ENCODE measurements around the gene SCAMP4.
"Not testable (repeated sequence)": the region's sequence is repeated elsewhere in the genome, so short reads cannot be mapped to it uniquely, and the experiment has no call there.

Gene SCAMP4

GRCh38 chr19:1866693-1867348, 38.4 kb upstream of the SCAMP4 start:
- DNase-seq, result no peak
- no peak for ATAC-seq

DNA sequence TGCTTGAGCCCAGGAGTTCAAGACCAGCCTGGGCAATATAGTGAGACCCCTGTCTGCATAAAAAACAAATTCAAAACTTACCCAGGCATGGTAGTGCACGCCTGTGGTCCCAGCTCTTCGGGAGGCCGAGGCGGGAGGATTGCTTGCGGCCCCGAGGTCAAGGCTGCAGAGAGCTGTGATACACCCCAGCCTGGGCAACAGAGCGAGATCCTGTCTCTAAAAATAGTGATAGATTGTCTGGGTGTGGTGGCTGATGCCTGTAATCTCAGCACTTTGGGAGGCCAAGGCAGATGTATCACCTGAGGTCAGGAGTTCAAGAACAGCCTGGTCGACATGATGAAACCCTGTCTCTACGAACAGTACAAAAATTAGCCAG, 37.9 kb upstream of the SCAMP4 start:
- ATAC-seq (no peak), DNase-seq (no peak)

GRCh38 chr19:1868971-1869370, 36.2 kb upstream of the SCAMP4 start:
- no peak for ATAC-seq
- DNase-seq, result no peak

DNA sequence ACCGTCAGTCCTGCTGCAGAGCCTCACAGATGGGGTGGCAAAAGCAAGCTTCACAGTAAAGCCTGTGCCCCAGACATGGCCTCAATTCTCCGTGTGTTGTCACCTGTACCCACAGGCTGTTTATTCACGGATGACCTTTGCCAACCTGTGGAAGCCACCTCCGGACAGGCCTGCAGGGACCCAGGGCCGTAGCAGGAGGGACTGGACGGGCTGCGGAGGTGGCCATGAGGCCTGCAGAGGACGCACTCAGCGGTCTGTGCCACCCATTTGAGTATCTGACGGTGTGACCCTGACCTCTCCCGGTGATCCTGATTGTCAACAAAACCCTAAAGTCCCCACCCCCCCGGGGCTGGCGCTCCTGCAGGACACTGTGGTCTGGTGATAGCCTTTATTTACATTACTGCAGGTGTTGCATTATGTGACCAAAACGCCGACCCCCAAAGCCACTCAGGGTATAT, 34.0 kb upstream of the SCAMP4 start:
- DNase-seq (no peak), ATAC-seq (no peak)

DNA sequence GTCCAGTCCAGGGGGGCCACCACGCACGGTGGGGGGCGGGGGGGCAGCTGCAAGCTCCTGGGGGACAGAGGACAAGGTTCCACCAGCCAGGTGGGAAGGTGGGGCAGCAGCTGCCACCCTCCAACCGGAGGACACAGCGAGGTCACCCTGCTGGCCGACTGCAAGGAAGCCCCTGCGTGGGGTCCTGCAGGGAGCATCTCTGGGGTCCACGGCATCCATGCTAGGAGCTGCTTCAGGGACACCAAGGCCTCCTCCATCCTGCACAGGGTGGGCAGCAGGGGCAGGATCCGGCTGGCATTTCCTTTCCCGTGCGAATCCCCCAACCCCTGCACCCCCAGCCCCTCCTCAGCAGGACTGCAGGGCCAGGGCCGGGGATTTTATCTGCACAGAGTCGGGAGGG, 33.6 kb upstream of the SCAMP4 start:
- ATAC-seq (no peak), DNase-seq (no peak)

DNA sequence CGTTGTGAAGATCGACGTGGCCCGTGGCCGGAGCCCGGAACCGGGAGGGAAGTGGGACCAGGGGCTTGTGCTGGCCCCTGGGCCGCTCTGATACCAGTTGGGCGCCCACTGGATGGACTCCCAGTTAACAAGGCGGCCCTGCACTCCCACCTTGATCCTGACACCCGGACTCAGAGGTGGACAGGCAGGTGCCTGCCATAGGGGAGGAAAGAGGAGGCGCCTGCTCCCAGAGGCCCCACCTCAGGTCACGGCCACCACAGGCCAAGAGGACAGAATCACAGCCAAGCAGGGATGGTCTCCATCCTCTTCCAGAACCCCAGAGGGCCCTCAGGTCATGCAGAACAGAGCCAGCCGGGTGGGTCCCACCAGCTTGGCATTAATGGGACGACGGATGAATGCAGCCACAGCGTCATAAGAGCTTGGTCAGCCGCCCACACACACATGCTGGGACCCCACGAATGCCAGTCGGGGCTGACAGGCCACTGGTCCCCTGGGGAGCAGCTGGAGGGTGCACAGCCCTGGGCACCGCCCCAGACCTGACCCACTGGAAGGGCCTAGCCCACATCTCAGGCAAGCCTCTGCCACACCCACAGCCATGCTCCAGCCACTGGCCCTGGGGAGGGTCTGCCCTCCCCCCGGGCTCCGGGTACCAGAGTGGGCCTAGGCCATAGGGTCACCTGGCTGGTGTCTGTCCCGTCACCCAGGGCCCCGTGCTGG, 32.2 kb upstream of the SCAMP4 start:
- DNase-seq (no peak), ATAC-seq (no peak)

DNA sequence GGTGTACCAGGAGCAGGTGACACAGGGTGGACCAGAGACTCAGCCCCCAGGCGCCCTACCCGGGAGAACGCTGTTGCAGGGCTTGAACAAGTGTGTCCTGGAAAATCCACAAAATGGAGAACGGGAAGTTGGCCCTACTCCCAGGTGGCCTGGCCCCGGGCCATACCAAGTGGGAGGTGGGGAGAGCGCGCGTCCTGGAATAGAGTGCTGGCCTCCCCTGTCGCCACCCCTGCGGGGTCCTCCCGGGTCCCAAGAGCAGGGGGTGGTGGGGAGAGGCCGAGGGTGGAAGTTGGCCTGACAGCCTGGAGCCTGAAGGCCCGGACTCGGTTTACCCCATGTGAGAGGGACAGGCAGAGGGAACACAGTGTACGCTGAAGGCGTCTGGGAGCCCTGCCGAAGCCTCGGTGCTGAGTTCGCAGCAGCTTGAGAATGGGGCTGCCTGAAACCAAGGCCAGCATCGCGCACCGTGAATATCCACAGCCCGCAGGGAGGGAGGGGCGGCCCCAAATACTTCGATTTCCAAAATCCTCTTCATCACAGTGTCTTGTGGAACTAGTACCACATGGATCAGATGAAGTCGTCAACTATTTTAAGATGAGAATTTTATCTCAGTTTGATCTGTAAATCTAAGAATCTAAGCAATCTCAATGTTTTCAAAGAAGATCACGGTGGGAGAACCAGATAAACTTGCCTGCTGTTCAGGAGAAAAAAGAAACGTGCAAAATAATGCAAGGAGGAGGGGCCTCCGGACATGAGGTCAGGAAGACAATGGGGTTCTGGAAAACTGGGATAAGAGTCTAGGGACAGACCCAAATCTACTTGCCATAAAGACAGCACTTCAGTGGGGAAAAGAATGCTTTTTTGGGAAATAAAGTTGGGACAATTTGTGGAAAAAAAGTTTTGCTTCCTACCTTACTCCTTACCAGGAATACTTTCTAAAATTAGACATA, 31.4 kb upstream of the SCAMP4 start:
- DNase-seq (no peak), ATAC-seq (no peak)

DNA sequence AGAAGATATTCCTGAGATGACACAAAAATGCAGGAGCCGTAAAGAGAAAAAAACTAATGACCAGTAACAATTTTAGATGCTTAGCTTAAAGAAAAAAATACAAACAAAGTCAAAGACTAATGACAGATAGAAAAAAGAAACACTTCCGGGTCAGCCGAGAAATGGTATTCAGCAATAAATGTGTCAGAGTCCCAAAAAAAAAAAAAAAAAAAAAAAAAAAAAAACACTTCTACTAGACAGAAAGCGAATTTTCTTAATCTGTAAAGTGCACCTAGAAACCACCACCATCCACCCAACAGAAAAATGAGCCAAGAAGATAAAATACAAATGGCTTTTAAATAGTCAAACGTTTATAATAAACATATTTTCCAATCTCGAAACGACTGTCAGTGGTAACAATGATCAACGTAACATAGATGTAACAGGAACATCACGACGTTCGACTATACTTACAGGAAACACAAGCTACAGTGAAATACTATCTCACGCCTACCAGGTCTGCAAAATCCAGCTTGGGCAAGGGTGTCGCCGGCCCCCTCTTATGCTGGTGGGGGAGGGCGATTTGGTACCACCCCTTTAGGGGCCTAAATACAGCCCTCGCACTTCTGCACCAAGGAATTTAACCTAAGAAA, 30.5 kb upstream of the SCAMP4 start:
- DNase-seq, result peak; percentile 25
- peak; percentile 17 for ATAC-seq

DNA sequence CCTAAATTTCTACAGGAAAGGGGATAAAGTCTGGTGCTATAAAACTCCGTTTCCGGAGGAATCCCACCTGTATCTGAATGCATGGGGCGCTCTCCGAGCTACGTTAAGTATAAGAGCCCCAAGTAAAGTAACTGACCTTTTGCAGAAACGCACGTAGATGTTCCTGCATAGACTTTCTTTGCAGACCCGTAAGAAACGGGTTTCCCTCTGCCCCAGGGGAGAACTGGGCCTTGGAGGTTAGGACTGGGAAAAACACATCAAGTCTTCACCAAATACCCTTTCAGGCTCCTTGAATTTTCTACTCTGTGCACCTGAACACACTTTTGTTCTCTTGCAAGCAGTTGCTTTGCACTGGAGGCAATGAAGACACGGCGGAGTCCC, 29.9 kb upstream of the SCAMP4 start:
- DNase-seq, ATAC-seq: not testable (repeated sequence)

DNA sequence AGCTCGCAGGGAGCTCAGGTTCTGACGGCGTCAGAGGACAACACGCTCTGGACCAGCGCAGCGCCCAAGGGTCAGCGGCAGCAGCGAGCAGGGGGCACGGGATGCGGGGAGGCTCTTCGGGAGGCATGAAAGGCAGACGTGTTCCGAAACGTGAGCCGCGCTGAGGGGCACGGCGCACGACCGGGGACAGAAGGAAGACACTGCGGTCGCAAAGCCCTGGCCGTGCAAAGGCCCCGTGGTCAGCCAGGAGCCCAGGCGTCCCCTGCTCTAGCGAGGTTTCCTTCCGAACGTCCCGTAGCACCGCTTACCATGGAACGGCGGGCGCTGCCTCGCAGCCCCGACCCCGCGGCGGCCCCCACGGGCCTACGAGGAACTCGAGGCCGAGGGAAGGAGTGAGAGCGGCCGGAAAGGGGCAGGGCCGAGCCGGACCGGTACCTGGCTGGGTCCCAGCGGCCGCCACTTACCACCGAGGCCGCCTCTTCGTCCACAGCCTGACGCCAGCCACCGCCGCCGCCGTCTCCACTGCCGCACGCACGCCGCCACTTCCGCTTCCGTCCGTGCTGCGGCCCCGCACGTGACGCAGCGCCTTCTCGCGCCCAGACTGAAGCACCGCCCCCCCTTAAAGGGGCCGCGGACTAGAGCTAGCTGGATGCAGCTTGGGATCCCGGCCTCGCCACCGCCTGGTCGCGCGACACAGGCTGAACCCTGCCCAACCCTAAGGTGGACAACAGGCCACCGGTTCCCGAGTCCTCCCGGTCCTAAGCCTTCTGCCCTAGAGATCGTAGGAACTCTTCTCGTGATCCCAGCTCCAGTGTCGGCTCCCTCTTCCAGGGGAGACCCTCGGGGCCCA, 29.3 kb upstream of the SCAMP4 start:
- ATAC-seq (peak; percentile 93), DNase-seq (peak; percentile 93)

- peak; percentile 5 for ATAC-seq
- not testable (repeated sequence) for DNase-seq
Measured at GRCh38 chr19:1876496-1877279, 28.5 kb upstream of the SCAMP4 start.

DNA sequence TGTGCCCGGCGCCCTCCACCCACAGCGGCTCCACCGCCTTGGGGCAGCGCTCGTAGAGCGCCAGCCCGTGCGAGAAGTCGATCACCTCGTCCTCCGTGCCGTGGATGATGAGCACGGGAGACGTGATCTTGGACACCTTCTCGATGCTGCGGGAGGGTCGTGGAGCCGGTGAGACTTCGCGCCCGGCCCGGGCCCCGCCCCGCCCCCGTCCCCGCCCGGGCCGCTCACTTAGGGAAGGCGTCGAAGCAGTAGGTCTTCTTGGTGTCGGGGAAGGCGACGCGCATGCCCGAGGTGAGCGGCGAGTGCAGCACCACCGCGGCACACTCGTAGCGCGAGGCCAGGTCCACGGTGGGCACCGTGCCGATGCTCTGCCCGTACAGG, 27.9 kb upstream of the SCAMP4 start:
- not testable (repeated sequence) for DNase-seq, ATAC-seq

- DNase-seq, ATAC-seq: not testable (repeated sequence)
Measured at GRCh38 chr19:1878583-1878982, 26.6 kb upstream of the SCAMP4 start.

DNA sequence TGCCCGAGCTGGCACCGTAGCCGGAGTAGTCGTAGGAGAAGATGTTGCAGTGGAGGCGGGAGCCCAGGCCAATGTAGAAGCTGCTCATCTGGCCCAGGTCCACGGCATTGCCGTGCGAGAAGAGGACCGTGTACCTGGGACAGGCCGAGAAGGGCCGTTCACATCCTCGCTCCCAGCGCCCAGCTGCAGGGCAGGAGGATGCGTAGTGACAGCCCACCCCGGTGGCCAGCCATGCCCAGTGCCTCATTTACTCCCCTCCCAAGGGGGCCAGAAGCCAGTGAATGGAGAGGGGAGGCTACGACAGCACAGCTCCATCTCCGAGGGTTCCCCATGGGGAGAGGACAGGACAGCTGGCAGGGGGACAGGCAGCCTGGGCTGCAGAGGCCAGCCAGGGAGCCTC, 25.2 kb upstream of the SCAMP4 start:
- not testable (repeated sequence) for ATAC-seq, DNase-seq

DNA sequence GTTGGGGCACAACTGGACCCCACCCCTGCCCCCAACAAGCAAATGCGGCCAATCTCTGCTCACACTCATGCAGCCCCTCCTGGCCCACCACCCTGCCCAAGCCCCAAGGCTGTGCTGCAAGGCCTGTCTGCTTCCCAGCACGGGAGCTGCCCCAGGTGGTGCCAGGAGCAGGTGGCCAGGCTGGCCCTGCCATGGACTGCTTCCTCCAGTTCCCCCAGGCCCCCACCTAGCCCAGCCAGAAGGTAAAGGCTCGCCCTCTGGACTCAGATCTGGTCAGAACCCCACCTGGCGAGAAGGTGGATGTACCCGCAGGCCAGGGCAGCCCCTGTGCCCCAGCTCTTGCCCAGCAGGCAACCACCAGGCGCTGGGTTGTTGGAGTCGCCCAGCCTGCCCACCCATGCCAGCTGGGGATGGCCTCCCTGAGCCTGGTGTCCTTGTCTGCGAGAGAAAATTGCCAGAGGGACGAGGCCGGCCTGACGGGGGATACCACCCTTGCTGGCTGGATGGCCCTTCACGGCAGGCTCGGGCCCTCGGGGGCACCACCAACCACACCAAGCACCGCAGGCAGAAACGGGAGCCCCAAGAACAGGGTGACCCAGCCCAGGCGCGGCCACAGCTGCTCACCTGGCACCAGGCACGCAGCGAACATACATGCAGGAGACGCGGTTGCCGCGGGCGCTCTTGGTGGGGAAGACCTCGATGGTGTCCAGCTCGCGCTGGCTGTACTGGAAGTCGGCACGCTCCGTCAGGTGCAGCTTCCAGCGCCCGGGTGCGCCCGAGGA, 24.4 kb upstream of the SCAMP4 start:
- DNase-seq, result no peak
- ATAC-seq, result no peak

DNA sequence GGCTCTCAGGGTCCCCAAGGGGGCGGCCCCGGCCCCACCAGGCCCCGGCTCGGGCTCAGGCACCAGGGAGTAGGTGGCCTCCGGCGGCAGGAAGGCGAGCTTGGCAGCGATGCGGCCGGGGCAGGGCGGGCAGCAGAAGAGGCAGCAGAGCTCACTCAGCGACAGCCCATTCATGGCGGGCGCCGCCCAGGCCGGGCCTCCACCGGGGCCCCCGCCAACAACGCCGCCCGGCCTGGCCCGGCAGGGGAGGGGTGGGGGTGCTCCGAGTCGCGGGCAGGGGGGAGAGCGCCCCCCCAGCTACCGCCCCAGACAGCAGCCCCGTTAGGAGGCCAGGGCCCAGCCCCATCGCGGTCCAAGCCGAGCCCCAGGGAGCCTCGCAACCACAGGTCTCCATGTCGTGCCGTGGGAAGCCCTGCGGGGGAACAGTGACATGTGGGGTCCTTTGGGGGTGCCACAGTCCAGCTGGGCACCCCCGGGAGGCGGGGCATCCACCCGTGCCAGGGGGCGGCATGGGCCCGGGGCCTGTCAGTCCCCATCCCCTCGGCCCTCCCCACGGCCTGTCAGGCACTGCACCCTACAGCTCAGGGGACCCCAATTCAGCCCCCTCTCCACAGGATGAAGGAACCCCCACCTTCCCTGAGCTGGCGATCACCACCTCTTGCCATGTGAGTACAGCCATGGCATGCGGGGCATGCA, 23.7 kb upstream of the SCAMP4 start:
- ATAC-seq, DNase-seq: not testable (repeated sequence)

DNA sequence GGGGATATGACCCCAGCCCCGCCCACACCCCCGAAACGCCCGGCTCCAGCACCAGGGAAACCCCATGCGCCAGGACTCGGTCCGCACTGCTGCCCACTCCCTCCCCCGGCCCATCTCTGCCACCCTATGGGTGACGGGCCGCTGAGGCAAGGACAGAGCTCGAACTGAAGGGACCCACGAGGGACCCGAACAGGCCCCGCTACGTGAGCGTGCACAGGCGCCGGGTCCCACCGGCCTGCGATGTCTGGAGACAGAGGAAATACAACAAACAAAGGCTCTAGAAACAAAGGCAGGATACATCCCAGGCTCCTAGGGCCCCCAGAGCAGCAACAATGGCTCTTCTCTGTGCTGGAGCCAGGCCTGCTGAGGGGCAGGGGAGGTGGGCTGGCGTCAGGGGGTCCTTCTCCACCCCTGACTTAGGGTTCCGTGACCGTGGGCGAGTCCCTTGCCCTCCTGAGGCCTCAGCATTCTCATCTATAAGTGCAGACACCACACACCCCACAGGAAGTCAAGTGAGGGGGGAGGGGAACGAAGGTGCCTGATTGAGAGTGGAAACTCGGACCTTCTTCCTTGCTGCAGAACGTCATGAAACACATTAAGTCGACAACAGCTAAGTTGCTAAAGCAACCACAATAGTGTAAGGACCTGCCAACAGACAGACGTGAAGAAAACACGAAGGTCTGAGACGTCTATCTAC, 23.0 kb upstream of the SCAMP4 start:
- ATAC-seq, result peak; percentile 47
- peak; percentile 76 for DNase-seq

All from stimulated activated naive CD8-positive, alpha-beta T cell treated with anti-CD3 and anti-CD28 coated beads, Interleukin-15, Interleukin-2, amounts not matched to agents 100 U/mL and 50 U/mL, for 24 hours (primary cell).